ENCODE measurements around the gene LSP1.
"Not testable (repeated sequence)": the region's sequence is repeated elsewhere in the genome, so short reads cannot be mapped to it uniquely, and the experiment has no call there.

Gene LSP1

DNA sequence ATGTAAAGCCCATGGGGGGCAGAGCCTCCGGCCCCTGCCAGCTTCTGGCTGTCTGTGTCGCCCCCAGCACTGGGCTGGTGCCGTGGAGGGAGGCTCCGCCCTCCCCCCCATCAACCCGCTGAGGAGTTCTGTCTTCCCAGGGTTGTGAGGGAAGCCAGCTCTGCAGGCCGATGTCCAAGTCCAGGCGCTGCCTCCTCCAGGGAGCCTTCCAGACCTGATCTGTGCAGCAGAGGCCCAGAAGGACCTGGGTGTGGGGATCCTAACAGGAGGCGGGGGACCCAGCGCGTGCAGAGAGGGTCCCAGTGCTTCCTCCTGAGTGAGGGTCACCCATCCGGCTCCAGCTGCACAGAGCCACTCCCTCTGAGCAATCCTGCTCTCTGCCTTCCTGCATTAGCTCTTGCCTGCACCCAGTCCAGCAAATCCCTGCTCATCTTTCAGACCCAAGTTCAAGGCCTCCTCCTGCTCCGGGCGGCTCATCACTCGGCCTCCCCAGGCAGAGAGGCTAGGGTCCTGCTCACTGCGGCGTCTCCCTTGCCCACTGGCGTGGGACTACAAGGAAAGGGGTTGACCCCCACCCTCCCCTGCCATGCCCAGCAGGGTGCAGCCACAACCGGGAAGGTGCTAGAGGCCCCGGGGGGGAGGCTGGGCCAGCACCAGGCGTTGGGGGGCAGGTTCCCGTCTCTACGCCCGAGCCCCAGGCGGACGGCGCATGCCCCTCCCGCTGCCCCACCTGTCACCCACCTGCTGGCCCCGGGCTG is 22.4 kb downstream of the LSP1 start:
- no peak for DNase-seq (ENCODE audit: low read depth, low spot score)

DNA sequence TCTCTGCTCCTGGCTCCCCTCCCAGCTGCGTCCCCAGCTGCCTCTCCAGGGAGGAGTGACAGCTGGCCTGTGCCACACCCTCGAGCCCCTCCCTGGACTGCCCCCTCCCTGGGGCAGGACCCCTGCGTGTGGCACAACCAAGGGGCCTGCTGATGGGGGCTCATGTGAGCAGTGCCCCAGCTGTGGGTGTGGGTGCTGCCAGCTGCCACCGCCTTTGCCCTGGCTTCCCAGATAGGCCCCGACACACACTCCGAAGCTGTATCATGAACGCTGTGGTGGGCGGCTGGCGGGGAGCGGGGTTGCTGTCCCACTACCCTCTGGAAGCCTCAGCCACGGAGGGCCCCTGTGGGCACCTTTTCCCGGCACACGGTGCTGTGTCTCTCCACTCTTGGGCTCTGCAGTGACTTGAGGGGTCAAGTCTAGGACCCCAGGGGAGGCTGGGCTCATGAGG is 23.0 kb downstream of the LSP1 start:
- DNase-seq (ENCODE audit: low read depth, low spot score), result not testable (repeated sequence)

GRCh38 chr11:1876361-1877063 is 23.6 kb downstream of the LSP1 start:
- no peak for DNase-seq (ENCODE audit: low read depth, low spot score)

- no peak for DNase-seq (ENCODE audit: low read depth, low spot score)
Observed at GRCh38 chr11:1877211-1878136, 24.6 kb downstream of the LSP1 start.

GRCh38 chr11:1878137-1879031 is 25.5 kb downstream of the LSP1 start:
- no peak for DNase-seq (ENCODE audit: low read depth, low spot score)

DNA sequence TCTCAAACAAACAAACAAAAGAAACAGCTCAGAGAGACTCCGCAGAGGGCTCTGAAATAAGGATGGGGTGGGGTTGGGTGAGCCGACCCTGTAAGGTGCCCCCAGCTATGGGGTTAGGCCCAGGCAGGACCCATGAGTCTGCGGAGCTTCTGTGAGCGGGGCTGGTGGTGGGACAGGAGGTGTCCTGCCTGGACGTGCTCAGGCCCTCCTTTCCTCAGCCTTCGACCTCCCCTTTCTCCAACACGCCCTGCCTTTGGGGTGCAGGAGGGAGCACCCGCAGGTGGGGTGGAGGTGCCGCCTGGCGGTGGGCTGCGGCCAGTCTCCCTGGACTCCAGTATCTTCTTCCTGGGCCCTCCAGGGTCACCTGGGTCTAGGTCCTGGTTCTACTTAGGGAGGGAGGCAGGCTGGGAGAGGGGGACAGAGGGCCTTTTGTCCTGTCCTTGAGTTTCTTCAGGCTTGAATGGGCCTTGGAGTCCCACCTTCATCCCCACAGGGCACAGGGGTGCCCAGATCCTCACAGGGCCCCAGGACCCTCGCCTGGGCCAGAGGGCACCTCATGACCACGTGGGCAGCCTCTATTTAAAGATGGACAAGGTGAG is 26.6 kb downstream of the LSP1 start:
- DNase-seq (ENCODE audit: low read depth, low spot score), result no peak

GRCh38 chr11:1879941-1880720 is 27.2 kb downstream of the LSP1 start:
- no peak for DNase-seq (ENCODE audit: low read depth, low spot score)

DNA sequence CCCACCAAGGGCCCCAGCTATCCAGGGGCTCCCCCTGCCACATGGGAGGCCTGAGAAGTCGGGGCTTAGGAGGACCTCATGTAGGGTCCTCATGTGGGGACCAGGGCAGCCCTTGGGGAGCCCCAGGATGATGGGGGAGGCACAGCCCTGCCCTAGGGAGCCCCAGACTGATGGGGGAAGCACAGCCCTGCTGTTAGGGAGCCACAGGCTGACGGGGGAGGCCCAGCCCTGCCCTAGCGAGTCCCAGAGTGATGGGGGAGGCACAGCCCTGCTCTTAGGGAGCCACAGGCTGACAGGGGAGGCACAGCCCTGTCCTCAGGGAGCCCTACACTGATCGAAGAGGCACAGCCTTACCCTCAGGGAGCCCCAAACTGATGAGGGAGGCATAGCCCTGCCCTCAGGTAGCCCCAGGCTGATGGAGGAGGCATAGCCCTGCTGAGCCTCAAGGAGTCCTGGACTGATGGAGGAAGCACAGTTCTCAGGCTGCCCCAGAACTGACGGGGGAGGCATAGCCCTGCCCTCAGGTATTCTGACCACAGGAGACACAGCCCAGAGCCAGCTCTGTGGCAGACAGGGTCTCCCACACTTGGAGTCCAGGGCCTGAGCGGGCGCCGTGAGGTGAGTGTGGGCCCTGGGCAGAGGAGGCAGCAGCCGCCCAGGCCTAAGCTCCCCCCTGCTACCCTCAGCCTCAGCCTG is 28.0 kb downstream of the LSP1 start:
- DNase-seq (ENCODE audit: low read depth, low spot score), result no peak

DNA sequence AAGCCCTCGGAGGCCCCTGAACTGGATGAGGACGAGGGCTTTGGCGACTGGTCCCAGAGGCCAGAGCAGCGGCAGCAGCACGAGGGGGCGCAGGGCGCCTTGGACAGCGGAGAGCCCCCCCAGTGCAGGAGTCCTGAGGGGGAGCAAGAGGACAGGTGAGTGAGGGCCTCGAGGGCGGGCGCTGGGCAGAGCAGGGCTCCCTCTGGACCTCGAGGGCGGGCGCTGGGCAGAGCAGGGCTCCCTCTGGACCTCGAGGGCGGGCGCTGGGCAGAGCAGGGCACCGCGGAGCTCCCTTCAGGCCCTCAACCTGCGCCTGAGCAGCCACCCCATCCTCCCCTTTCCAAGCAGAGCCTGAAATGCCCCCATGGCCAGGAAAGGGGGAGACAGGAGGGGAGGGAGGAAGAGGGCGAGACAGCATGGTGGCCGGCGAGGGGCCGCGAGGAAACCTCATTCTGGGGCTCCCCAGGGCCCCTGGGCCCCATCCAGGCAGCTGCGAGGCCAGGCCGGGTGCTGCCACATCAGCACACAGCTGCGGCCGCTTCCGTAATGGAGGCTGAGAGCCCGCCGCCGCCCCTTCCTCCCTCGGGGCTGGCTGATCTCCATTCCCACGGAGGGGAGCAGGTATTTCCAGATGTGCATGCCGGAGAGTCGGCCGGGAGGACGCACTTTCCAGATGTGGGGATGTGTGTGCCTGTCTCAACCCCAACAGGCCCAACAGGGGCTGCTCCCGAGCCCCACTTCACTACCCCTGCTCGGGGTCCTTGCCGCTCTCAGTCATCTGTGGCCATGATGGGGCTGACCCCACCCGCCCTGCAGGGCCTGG is 28.8 kb downstream of the LSP1 start:
- no peak for DNase-seq (ENCODE audit: low read depth, low spot score)

GRCh38 chr11:1882265-1883238 is 29.7 kb downstream of the LSP1 start:
- peak; percentile 65 for DNase-seq (ENCODE audit: low read depth, low spot score)

- no peak for DNase-seq (ENCODE audit: low read depth, low spot score)
Observed at GRCh38 chr11:1883346-1884302, 30.7 kb downstream of the LSP1 start.

GRCh38 chr11:1884303-1884700 is 31.4 kb downstream of the LSP1 start:
- DNase-seq (ENCODE audit: low read depth, low spot score), result no peak

DNA sequence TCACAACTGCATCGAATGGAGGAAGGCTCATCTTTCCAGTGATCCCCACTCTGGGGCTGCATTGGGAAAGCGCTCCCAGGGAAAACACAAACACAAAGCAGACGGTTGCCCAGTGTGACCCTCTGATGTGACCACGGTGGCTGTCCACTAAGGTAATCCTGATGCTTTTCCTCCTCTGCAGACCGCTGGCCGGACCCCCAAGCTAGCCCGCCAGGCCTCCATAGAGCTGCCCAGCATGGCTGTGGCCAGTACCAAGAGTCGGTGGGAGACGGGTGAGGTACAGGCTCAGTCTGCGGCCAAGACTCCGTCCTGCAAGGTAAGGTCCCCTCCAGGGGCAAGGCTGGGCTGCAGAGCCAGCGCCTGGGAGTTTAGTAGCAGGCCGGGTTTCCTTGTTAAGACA is 33.7 kb downstream of the LSP1 start:
- not testable (repeated sequence) for DNase-seq (ENCODE audit: low read depth, low spot score)

GRCh38 chr11:1887451-1888346 is 34.8 kb downstream of the LSP1 start:
- no peak for DNase-seq (ENCODE audit: low read depth, low spot score)

- DNase-seq (ENCODE audit: low read depth, low spot score), result no peak
Observed at GRCh38 chr11:1888347-1888753, 35.5 kb downstream of the LSP1 start.
